Urinary bladder (tissue), 4 donors: ENCODE data around the gene PEX10. TPM values are rescaled to one million over a fixed set of nuclear protein-coding genes. Genes with fewer than 3 reads are reported as not detected.
"Not testable (repeated sequence)": the region's sequence is repeated elsewhere in the genome, so short reads cannot be mapped to it uniquely, and the experiment has no call there.

Source experiments
- DNase-seq: peaks from one replicate; pipeline ENCODE4 v3.0.0-alpha.2; 2015; ENCODE audit errors: extremely low spot score
- H3K27ac ChIP-seq: one replicate; pipeline ENCODE4 v1.5.1; 2013; ENCODE audit warnings: low read depth, mild to moderate bottlenecking, moderate library complexity
- H3K36me3 ChIP-seq: one replicate; pipeline ENCODE4 v1.6.1; 2013; ENCODE audit warnings: mild to moderate bottlenecking, moderate library complexity; ENCODE audit not compliant: insufficient read depth
- H3K4me1 ChIP-seq: one replicate; pipeline ENCODE4 v1.6.1; 2013; ENCODE audit warnings: mild to moderate bottlenecking, moderate library complexity; ENCODE audit not compliant: insufficient read depth
- H3K4me3 ChIP-seq: one replicate; pipeline ENCODE4 v1.5.1; 2013; ENCODE audit warnings: low read depth, low read length
- WGBS: extraction: QIAGEN DNeasy Blood & Tissue Kit; methylation state at CpG from one replicate; pipeline ENCODE4 v1.1.7; 2013; 5-methylcytosine and 5-hydroxymethylcytosine counted together
- polyA plus RNA-seq: library from polyadenylated mRNA; stranded (reverse); fragments of 200-250 nt; gene quantifications from one replicate; pipeline ENCODE4 v1.2.3, GENCODE V29; 2013
- total RNA-seq: library from RNA; depleted of rRNA; stranded (reverse); fragments of >200 nt; gene quantifications from one replicate; pipeline ENCODE4 v1.2.3, GENCODE V29; 2014
- donor health status: healthy with polysubstance abuse.
- donor health status: healthy.

Gene PEX10
- 13.9 TPM for total RNA-seq
- polyA plus RNA-seq = 22.9 TPM

GRCh38 chr1:2412395-2412772, at the start of gene PEX10:
PEX10 (minus strand) TSS chr1:2412564; CDS start chr1:2412502, 62 bp downstream.
- Histone ChIP-seq H3K4me1 (no peaks in the 10 kb centered on the region), H3K4me3 (peak within 1 kb of the TSS; percentile 82), H3K27ac (peak within 1 kb of the TSS; percentile 80), H3K36me3 (no peaks in the 10 kb centered on the region)
- peak; percentile 84 for DNase-seq
- WGBS = under 1% methylated on average over 55 of the region's 55 CpGs

- Histone ChIP-seq H3K4me1 (no peaks in the 10 kb centered on the region), H3K36me3 (no peaks in the 10 kb centered on the region), H3K27ac (no peak overlapping the region), H3K4me3 (no peak overlapping the region)
- no peak for DNase-seq
- whole genome bisulfite sequencing = 77% methylated on average over 18 of the region's 18 CpGs
Measured at GRCh38 chr1:2460996-2461751, 48.8 kb upstream of the PEX10 start.

DNA sequence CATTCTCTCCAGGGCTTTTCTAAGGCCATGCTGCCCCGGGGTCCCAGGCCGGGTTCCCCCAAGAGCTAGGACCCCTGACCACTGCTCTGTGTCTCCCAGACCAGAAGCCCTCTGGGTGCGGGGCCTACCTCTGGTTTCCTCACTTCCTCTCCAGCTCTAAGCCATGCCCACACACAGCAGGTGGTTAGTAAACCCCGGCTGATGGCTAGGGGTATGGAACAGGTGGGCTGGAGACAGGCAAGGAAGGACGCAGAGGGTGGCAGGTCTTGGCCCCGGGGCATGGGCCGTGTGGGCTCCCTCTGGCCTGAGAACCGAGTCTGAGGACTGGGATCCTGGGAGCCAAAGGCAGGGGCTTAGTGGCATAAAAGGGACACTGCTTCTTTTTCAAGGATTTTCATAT, 47.8 kb upstream of the PEX10 start:
- WGBS = 68% methylated on average over 8 of the region's 8 CpGs
- Histone ChIP-seq H3K4me1 (no peaks in the 10 kb centered on the region), H3K27ac (no peak overlapping the region), H3K36me3 (no peaks in the 10 kb centered on the region), H3K4me3 (no peak overlapping the region)
- DNase-seq = no peak

GRCh38 chr1:2459757-2460156, 47.4 kb upstream of the PEX10 start:
- no peaks in the 10 kb centered on the region for H3K36me3 ChIP-seq
- no peak overlapping the region for H3K27ac ChIP-seq
- DNase-seq = no peak
- WGBS = 38% methylated on average over 23 of the region's 23 CpGs
- H3K4me3 ChIP-seq = no peak overlapping the region
- no peaks in the 10 kb centered on the region for H3K4me1 ChIP-seq

DNA sequence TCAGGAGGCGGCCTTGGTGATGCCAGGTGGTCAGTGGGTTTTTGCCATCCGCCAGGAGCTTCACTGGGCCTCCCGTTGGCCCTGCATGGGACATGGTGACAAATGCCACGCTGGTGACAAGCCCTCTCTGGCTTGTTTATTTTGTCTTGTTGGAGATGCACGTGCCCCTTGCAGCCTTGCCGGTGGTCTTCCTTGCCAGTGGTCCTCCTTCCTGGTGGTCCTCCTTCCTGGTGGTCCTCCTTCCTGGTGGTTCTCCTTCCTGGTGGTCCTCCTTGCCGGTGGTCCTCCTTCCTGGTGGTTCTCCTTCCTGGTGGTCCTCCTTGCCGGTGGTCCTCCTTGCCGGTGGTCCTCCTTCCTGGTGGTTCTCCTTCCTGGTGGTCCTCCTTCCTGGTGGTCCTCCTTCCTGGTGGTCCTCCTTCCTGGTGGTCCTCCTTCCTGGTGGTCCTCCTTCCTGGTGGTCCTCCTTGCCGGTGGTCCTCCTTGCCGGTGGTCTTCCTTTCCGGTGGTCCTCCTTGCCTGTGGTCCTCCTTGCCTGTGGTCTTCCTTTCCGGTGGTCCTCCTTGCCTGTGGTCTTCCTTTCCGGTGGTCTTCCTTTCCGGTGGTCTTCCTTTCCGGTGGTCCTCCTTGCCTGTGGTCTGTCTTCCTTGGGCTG, 46.9 kb upstream of the PEX10 start:
- H3K4me3 ChIP-seq, H3K36me3 ChIP-seq, H3K27ac ChIP-seq, H3K4me1 ChIP-seq, DNase-seq: not testable (repeated sequence)
- 81% methylated on average over 15 of the region's 16 CpGs for WGBS

- Histone ChIP-seq H3K4me1 (no peaks in the 10 kb centered on the region), H3K27ac (no peak overlapping the region), H3K36me3 (no peaks in the 10 kb centered on the region), H3K4me3 (no peak overlapping the region)
- WGBS = 84% methylated on average over 18 of the region's 18 CpGs
- DNase-seq = no peak
Measured at GRCh38 chr1:2458687-2459086, 46.3 kb upstream of the PEX10 start.

DNA sequence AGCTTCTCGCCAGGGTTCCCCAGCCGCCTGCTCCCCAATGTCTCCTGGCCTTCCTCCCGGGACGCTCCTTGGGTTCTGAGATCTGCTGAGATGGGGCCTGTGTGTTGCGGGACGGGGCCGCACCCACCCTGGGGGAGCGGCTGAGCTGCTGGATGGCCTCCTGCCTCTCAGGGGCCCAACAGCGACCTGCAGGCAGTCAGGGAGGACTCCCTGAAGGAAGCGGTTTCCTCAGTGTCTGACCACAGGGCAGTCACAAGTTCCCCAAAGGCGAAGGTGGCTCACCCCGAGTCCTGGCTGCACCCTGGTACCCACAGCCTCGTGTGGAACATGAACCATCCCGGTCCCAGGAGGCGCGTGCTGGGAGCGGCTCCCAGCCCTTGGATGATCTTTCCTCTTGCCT, 45.1 kb upstream of the PEX10 start:
- no peak for DNase-seq
- no peak overlapping the region for H3K27ac ChIP-seq
- WGBS = 83% methylated on average over 17 of the region's 17 CpGs
- H3K36me3 ChIP-seq = peaks cover 2% of the 10 kb centered on the region
- no peaks in the 10 kb centered on the region for H3K4me1 ChIP-seq
- H3K4me3 ChIP-seq = no peak overlapping the region

GRCh38 chr1:2455757-2456156, 43.4 kb upstream of the PEX10 start:
- Histone ChIP-seq H3K27ac (no peak overlapping the region), H3K4me1 (no peaks in the 10 kb centered on the region), H3K4me3 (no peak overlapping the region), H3K36me3 (peaks cover 2% of the 10 kb centered on the region)
- no peak for DNase-seq
- WGBS = 65% methylated on average over 21 of the region's 21 CpGs

- peaks cover 2% of the 10 kb centered on the region for H3K36me3 ChIP-seq
- DNase-seq = no peak
- H3K4me3 ChIP-seq = no peak overlapping the region
- no peaks in the 10 kb centered on the region for H3K4me1 ChIP-seq
- no peak overlapping the region for H3K27ac ChIP-seq
- 79% methylated on average over 10 of the region's 10 CpGs for WGBS
Measured at GRCh38 chr1:2454227-2454626, 41.9 kb upstream of the PEX10 start.

GRCh38 chr1:2452932-2453315, 40.6 kb upstream of the PEX10 start:
- 79% methylated on average over 19 of the region's 19 CpGs for WGBS
- no peak overlapping the region for H3K4me3 ChIP-seq
- H3K36me3 ChIP-seq = peaks cover 2% of the 10 kb centered on the region
- H3K4me1 ChIP-seq = no peaks in the 10 kb centered on the region
- DNase-seq = no peak
- no peak overlapping the region for H3K27ac ChIP-seq

DNA sequence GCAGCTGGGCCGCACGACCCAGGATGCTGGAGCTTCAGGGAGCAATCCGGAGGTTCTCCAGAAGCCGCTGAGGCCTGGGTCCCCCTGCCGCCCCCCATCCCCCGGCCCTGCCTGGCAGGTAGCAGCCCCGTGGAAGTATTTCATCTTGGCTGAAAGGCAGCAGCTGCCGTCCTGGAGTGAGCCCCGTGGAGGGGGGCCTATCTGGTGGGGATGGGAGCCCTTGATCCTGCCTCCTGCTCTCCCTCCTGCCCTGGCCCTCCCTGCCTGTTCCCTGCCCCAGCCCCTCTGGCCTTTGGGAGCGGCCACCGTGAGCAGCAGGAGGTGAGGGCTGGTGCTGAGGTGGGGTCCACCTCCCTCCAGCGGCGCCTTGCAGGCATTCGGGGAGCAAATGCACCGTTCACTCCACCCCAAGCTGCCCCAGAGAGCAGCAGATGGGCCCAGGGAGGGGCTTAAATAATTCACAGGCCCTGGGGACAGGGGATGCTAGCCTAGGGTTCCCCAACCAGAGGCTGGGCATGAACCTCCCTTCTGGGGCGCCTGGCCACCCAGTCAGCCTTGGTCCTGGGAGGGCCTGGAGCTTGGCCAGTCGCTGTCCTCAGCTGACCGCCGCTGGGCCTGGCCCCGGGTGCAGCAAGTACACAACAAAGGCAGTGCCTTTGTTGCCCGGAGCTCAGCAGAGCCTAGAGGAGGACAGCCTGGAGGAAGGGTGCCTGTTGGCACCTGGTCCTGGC, 40.0 kb upstream of the PEX10 start:
- Histone ChIP-seq H3K36me3 (peaks cover 2% of the 10 kb centered on the region), H3K4me1 (no peaks in the 10 kb centered on the region), H3K27ac (no peak overlapping the region), H3K4me3 (no peak overlapping the region)
- 41% methylated on average over 21 of the region's 21 CpGs for WGBS
- DNase-seq = no peak

- no peak for DNase-seq
- Histone ChIP-seq H3K36me3 (peaks cover 2% of the 10 kb centered on the region), H3K27ac (no peak overlapping the region), H3K4me3 (no peak overlapping the region), H3K4me1 (no peaks in the 10 kb centered on the region)
- WGBS = 34% methylated on average over 18 of the region's 18 CpGs
Measured at GRCh38 chr1:2451741-2452140, 39.4 kb upstream of the PEX10 start.

DNA sequence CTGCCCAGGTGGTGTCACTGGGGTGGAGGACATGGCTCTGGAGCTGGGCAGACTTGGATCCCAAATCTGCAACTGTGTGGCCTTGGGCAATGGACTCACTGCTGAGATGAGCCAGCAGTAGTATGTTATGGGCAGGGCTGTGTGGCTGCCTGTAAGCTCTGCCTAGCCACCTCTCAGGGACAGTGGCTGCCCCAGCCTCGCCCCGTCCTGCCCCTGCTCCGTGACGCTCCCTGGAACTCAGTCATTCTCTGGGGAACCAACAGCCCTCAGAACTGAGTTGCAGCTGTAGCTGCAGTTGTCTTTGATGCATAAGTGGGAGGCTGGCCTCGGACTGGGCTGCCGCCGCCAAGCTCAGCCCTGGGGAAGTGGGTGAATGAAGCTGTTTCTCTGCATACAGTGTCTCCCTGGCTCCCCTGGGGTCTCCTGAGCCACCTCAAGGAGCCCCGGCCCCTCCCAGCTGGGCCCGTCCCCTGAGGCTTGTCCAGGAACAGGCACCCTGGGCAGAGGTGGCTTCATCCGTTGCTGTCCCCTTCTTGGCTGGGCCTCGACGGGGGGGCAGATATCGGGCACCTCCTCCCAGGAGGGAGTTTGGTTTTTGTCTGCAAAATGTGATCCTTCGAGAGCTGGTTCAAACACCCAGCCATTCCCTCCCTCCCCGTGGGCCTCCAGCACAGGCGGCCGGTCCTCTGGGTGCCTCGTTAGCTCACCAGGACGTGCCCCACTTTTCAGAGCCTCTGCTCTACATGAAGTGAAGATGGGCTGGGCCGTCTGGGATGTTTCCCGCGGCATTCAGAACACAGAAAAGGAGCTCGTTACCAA, 37.5 kb upstream of the PEX10 start:
- DNase-seq = no peak
- Histone ChIP-seq H3K36me3 (peaks cover 2% of the 10 kb centered on the region), H3K4me1 (no peaks in the 10 kb centered on the region), H3K27ac (no peak overlapping the region), H3K4me3 (no peak overlapping the region)
- 71% methylated on average over 23 of the region's 23 CpGs for WGBS
